Stomach (tissue), 9 donors: ENCODE results near the gene NHERF2. TPM values are rescaled to one million over a fixed set of nuclear protein-coding genes. Genes with fewer than 3 reads are reported as not detected.

Source experiments
- DNase-seq, 2 donors: peaks; one replicate each; pipeline versions ENCODE4 v3.0.0 to v3.0.0-alpha.2; 2013 to 2019
- H3K27ac ChIP-seq, 5 donors: fragments of 200-600 bp in 4 of 5; sonication (generic) in 4 of 5; one replicate each; pipeline ENCODE4 v1.5.1; 2013 to 2019; ENCODE audit warnings: mild to moderate bottlenecking in 1 of 5, moderate library complexity in 1 of 5
- H3K27me3 ChIP-seq, 3 donors: fragments of 200-600 bp; sonication (generic); one replicate each; pipeline ENCODE4 v1.5.1; 2017 to 2019; ENCODE audit warnings: mixed run types in 1 of 3
- H3K36me3 ChIP-seq, 4 donors: fragments of 200-600 bp; sonication (generic); 1 replicate in 3 of 4; 2 replicates in 1 of 4; pipeline ENCODE4 v1.5.1; 2016 to 2019
- H3K4me1 ChIP-seq, 4 donors: fragments of 200-600 bp; sonication (generic); one replicate each; pipeline ENCODE4 v1.5.1; 2016 to 2019
- H3K4me3 ChIP-seq, 4 donors: fragments of 200-600 bp; sonication (generic) in 3 of 4; one replicate each; pipeline ENCODE4 v1.5.1; 2016 to 2019; ENCODE audit warnings: mild to moderate bottlenecking in 1 of 4
- H3K9me3 ChIP-seq, 4 donors: fragments of 200-600 bp; sonication (generic); one replicate each; pipeline ENCODE4 v1.5.1; 2016 to 2019
- EP300 ChIP-seq: sonication (generic); formaldehyde crosslinking; IDR thresholded peaks from one replicate; pipeline ENCODE4 v1.6.1; 2017; ENCODE audit warnings: antibody characterized with exemption
- POLR2A ChIP-seq, 4 donors: fragments of 450-650 bp; IDR thresholded peaks; one replicate each; pipeline ENCODE4 v1.6.1; 2016; ENCODE audit warnings: antibody characterized with exemption in 4 of 4, control low read depth in 2 of 4, mild to moderate bottlenecking in 1 of 4, moderate library complexity in 1 of 4
- POLR2AphosphoS5 ChIP-seq, 3 donors: sonication (generic); formaldehyde crosslinking; IDR thresholded peaks; one replicate each; pipeline ENCODE4 v1.6.1; 2016; ENCODE audit warnings: antibody characterized with exemption in 3 of 3
- WGBS, 5 donors: extraction: QIAGEN DNeasy Blood & Tissue Kit in 3 of 5; methylation state at CpG; one replicate each; pipeline versions ENCODE4 v1.1.5 to v1.1.7; 2013 to 2018; 5-methylcytosine and 5-hydroxymethylcytosine counted together
- intact Hi-C: fragments of 100-400 bp; cut with DNase I; formaldehyde crosslinking; loops from one replicate; pipeline ENCODE4 v1.15.1; 2023; ENCODE audit warnings: low total_unique reads
- polyA plus RNA-seq, 3 donors: library from polyadenylated mRNA; stranded (reverse); fragments of 200-250 nt; gene quantifications; one replicate each; pipeline ENCODE4 v1.2.3, GENCODE V29; 2013
- total RNA-seq, 5 donors: library from RNA; depleted of rRNA; stranded (reverse); fragments of >200 nt; gene quantifications; one replicate each; pipeline versions ENCODE4 v1.1.0 to v1.2.3, GENCODE V29; 2014 to 2016
- TF ChIP-seq, protein P1 (sequence below), 7 experiments: fragments of 450-650 bp in 4 of 7; fragments of 200-600 bp in 3 of 7; sonication (generic) in 3 of 7; IDR thresholded peaks; one replicate each; pipeline ENCODE4 v1.5.1; 2016 to 2019; ENCODE audit warnings: antibody characterized with exemption in 7 of 7, control low read depth in 2 of 7, mild to moderate bottlenecking in 1 of 7
- donor health status: healthy with polysubstance abuse.
- donor health status: Bipolar disorder and iron deficiency.
- donor health status: healthy.

Gene NHERF2
- total and polyA plus RNA-seq, 8 donors = 17.4 to 236 (median 119) TPM

- Histone ChIP-seq H3K27me3 (no peaks in the 10 kb centered on the region), H3K4me1 (no peaks in the 10 kb centered on the region), H3K36me3 (peaks cover 59 to 100% (median 100%) of the 10 kb centered on the region in 4 donors), H3K4me3 (no peak overlapping the region), H3K9me3 (no peaks in the 10 kb centered on the region), H3K27ac (no peak overlapping the region)
- TF ChIP-seq, protein P1, sequence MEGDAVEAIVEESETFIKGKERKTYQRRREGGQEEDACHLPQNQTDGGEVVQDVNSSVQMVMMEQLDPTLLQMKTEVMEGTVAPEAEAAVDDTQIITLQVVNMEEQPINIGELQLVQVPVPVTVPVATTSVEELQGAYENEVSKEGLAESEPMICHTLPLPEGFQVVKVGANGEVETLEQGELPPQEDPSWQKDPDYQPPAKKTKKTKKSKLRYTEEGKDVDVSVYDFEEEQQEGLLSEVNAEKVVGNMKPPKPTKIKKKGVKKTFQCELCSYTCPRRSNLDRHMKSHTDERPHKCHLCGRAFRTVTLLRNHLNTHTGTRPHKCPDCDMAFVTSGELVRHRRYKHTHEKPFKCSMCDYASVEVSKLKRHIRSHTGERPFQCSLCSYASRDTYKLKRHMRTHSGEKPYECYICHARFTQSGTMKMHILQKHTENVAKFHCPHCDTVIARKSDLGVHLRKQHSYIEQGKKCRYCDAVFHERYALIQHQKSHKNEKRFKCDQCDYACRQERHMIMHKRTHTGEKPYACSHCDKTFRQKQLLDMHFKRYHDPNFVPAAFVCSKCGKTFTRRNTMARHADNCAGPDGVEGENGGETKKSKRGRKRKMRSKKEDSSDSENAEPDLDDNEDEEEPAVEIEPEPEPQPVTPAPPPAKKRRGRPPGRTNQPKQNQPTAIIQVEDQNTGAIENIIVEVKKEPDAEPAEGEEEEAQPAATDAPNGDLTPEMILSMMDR (IDR thresholded peaks at IDR 0.05) = no peak
- no peak for TF ChIP-seq POLR2A (IDR thresholded peaks at IDR 0.05)
- TF ChIP-seq EP300 = no peak
- intact Hi-C loops = no loop called here
- WGBS, 5 donors = 94 to 97% (median 96%) methylated on average over 24 of the region's 24 CpGs
- DNase-seq = no peak
These were observed 48.9 kb downstream of the NHERF2 start for GRCh38 chr16:2075631-2076030.

GRCh38 chr16:2076072-2076865 lies 49.6 kb downstream of the NHERF2 start:
- 92 to 96% (median 94%) methylated on average over 20 to 28 of the region's 28 CpGs for WGBS, 5 donors
- intact Hi-C loops = no loop called here

GRCh38 chr16:2077016-2077415 lies 50.3 kb downstream of the NHERF2 start:
- TF ChIP-seq, protein P1 (IDR thresholded peaks at IDR 0.05) = no peak
- no peak for TF ChIP-seq EP300
- no peak for TF ChIP-seq POLR2A (IDR thresholded peaks at IDR 0.05)
- no peak for TF ChIP-seq POLR2AphosphoS5 (IDR thresholded peaks at IDR 0.05)
- H3K9me3 ChIP-seq = no peaks in the 10 kb centered on the region
- intact Hi-C loops = no loop called here
- no peak overlapping the region for H3K27ac ChIP-seq
- peaks cover 63 to 100% (median 100%) of the 10 kb centered on the region in 4 donors for H3K36me3 ChIP-seq
- DNase-seq = no peak
- WGBS, 5 donors = 86 to 90% (median 88%) methylated on average over 17 of the region's 17 CpGs
- no peaks in the 10 kb centered on the region for H3K27me3 ChIP-seq
- H3K4me1 ChIP-seq = peaks cover 4 to 11% (median 8%) of the 10 kb centered on the region in 4 donors
- no peak overlapping the region for H3K4me3 ChIP-seq

More at GRCh38 chr16:2076072-2076865, 49.6 kb downstream of the NHERF2 start:
- no peaks in the 10 kb centered on the region for H3K9me3 ChIP-seq
- DNase-seq = no peak
- peaks cover 0 to 4% (median 1%) of the 10 kb centered on the region in 4 donors for H3K4me1 ChIP-seq
- H3K4me3 ChIP-seq = no peak overlapping the region
- no peak overlapping the region for H3K27ac ChIP-seq
- no peaks in the 10 kb centered on the region for H3K27me3 ChIP-seq
- TF ChIP-seq EP300 (no peak), POLR2A (IDR thresholded peaks at IDR 0.05) (no peak), POLR2AphosphoS5 (IDR thresholded peaks at IDR 0.05) (no peak)
- TF ChIP-seq, protein P1 (IDR thresholded peaks at IDR 0.05) = no peak
- peaks cover 64 to 100% (median 100%) of the 10 kb centered on the region in 4 donors for H3K36me3 ChIP-seq

- no peak for DNase-seq
- H3K27me3 ChIP-seq = no peaks in the 10 kb centered on the region
- TF ChIP-seq POLR2A (IDR thresholded peaks at IDR 0.05) (no peak), EP300 (no peak), POLR2AphosphoS5 (IDR thresholded peaks at IDR 0.05) (no peak)
- TF ChIP-seq, protein P1 (IDR thresholded peaks at IDR 0.05) = no peak
- WGBS, 5 donors = 91 to 97% (median 94%) methylated on average over 10 to 21 of the region's 21 CpGs
- no peak overlapping the region for H3K4me3 ChIP-seq
- no peaks in the 10 kb centered on the region for H3K9me3 ChIP-seq
- H3K4me1 ChIP-seq = peaks cover 11 to 18% (median 15%) of the 10 kb centered on the region in 4 donors
- H3K27ac ChIP-seq = no peak overlapping the region
- peaks cover 60 to 100% (median 100%) of the 10 kb centered on the region in 4 donors for H3K36me3 ChIP-seq
- intact Hi-C loops = no loop called here
These were observed 51.0 kb downstream of the NHERF2 start for GRCh38 chr16:2077696-2078095.
